Activated gamma-delta T cell treated with Interleukin-2 at 50 U/mL for 16 hours (primary cell): ENCODE results near the gene CIDEC.
A peak's percentile ranks its signal among the peaks of the same experiment; 100 is the strongest.

ENCODE experiments used
- DNase-seq: peaks from one replicate; pipeline ENCODE4 v3.0.0-alpha.2; 2020

CIDEC gene

DNA sequence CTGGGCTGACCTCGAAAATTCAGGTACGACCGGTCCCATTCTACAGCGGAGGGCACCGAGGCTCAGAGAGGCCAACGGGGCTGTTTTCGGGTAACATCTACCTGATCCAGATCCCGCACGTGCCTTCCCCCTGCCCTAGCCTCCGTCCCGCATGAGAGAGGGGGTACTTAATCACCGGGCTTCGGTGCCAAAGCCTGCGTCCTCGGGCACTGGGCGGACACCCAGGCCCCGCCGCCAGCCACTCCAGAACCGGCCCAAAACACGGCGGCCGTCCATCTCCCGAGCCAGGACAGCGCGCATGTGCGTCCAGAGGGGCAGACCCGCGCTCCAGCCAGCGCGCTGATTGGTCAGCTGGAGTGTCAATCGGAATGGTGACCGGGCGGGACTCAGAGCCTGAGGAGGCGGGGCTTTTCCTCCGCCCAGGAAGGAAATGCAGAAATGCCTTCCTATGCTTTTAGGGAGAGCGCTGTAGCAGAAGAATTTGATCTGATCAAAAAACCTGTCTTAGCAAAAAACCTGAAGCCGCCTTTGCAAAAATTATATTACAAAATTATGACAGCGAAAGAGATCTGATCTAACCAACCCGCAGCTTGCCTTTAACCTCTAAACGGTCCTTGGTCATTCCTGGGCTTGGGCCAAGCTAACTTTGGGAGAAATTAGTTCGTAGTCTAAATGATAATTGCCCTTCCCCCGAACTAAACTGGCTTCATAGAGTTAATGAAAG is 36.2 kb downstream of the CIDEC start, which contains the start of gene RPUSD3:
TSS of gene RPUSD3 (minus strand) at position 294 of the 724 bp plus-strand sequence. CDS start at position 276, 18 bp downstream.
- DNase-seq, result peak; percentile 97

- DNase-seq, result no peak
Measured at GRCh38 chr3:9841015-9841414, 39.0 kb downstream of the CIDEC start.

DNA sequence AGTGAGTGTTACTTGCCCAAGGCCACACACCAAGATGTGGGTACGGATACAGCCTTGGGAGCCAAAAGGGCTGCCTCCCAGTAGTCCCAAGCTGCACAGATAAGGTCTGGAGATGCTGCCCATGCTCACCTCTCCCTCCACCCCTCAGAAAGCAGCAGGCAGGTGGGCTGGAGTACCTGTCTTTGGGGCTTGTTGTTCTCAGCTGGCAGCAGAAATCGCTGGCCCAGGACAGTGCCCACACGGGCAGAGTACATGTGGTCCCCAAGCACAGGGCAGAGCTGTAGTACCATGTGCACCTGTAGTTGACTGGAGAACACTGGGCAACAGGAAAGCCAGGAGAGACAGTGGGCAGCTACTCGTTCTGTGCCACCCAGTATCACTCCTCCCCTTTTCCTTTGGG is 41.2 kb downstream of the CIDEC start:
- no peak for DNase-seq

DNA sequence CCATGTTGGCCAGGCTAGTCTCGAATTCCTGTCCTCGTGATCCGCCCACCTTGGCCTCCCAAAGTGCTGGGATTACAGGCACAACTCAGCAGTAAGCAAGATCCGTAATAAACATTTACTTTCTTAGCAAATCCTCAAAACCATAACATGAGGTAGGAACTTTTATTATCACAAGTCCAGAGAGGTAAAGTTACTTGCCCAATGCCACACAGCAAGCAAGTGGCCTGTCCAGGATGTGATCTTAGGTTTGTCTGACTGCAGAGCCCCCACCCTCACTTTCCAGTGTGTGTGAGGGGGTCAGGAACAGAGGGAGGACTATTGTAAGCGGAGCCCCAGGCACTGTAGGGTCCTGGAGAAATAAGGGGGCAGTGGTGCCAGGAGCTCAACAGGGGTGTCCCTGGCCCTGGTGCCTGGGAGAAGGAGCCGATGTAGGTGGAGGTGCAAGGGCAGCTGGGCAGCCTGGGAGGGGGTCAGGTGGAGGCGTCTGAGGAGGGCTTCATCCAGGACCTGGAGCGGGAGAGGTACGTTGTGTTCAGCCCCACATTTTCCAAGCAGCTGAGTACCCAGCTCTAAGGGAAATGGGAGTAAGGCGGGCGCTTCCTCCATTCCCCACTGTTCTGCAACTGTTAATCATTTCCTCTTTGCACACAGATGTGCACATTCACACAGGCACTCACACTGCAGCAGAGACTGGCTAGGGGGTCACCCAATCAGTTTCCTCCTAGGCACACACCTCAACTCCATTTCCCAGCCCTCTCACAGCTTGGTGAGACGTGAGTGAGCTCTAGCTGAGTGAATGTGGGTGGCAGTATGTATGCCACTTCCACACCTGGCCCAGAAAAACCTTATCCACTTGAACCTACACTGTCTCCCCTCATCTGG is 42.1 kb downstream of the CIDEC start:
- no peak for DNase-seq

GRCh38 chr3:9834520-9835380 is 45.3 kb downstream of the CIDEC start:
- no peak for DNase-seq

DNA sequence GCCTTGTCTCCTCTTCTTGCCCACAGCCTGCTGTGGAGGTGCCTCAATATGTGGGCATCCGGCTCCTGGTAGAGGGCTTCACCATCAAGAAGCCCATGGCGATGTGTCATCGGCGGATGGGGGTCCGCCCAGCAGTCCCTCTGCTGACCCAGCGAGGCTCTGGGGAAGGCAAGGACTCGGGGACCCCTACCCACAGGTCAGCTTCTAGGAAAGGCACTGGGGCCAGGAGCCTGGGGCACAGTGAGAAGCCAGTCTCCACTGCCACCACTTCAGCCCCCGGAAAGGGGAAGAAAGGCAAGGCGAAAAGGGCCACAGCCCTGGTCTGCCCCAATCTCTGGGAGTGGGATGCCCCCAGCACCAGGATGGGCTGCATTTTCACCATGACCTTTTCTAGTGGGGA is 47.0 kb downstream of the CIDEC start:
- no peak for DNase-seq

GRCh38 chr3:9831253-9831652 is 48.8 kb downstream of the CIDEC start:
- DNase-seq, result no peak

DNA sequence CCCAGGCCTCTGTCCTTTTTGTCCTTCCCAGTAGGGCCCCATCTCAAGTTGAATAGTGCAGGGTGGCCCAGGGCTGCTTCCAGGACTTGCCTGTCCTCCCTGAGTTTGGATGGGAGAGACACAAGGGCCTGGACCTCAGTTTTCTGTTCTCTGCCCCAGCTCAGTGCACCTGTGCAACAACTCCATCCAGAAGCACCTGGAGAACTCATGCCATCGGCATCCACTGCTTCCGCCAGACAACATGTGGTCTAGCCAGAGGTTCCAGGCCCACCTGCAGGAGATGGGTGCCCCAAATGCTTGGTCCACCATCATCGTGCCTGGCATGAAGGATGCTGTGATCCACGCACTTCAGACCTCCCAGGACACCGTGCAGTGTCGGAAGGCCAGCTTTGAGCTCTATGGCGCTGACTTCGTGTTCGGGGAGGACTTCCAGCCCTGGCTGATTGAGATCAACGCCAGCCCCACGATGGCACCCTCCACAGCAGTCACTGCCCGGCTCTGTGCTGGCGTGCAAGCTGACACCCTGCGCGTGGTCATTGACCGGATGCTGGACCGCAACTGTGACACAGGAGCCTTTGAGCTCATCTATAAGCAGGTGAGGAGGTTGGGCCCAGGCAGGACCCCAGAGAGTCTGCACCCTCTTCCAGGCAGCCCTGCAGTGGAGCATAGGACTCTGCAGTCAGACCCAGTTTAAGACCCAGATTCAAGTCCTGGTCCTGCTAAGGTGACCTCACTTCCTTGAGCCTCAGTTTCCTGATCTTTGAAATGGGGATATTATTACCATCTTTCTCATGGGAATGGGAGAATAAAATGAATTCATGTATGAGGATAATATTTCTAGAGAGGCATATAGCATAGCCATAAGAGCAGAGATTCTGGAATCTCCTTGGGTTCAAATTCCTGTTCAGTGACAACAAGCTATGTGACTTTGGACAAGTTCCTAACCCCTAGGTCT is 51.0 kb downstream of the CIDEC start:
- no peak for DNase-seq

- DNase-seq, result no peak
Measured at GRCh38 chr3:9826815-9827573, 53.1 kb downstream of the CIDEC start.

DNA sequence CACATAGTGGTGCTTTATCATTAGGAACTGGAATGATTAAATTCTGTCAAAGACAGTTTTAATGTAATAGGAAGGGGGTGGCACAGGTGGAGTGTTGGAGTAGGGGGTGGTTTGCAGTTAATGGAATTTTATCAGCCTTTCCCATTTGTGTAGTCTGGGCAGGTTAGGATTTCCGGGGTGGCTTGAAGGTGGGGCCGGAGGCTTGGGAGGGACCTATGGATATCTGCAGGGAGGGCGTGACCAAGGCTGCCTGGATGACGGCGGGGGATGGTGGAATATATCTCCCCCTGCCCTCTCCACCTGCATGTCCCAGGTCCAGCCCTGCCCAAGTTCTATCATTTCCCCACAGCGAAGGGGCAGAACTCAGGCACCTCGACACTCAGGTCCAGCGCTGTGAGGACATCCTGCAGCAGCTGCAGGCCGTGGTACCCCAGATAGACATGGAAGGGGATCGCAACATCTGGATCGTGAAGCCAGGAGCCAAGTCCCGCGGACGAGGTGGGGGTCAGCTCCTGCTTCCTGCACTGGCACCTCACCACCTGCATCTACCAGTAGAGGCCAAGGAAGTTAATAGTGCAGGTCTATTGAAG is 54.5 kb downstream of the CIDEC start:
- no peak for DNase-seq

DNA sequence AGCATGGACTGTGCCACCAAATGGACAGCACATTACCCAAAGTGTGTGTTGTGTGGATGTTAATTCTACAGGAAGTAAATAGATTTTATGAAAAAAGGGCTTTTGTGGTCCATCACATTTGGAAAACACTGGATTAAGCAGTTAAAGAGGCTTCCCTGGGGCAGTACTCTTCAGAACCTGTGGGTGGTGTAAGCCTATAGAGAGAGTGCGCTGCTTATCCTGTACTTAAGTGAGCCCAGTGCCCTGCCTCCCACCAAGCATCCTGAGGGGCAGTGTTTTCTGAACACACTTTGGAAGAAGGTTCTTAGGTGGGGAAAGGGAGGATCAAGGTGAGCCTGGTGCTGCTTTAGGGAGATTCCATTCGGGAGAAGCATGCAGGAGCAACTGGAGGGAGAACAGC is 59.1 kb downstream of the CIDEC start:
- no peak for DNase-seq

GRCh38 chr3:9820543-9820942 is 59.5 kb downstream of the CIDEC start:
- DNase-seq, result no peak

GRCh38 chr3:9818666-9819335 is 61.3 kb downstream of the CIDEC start:
- no peak for DNase-seq

DNA sequence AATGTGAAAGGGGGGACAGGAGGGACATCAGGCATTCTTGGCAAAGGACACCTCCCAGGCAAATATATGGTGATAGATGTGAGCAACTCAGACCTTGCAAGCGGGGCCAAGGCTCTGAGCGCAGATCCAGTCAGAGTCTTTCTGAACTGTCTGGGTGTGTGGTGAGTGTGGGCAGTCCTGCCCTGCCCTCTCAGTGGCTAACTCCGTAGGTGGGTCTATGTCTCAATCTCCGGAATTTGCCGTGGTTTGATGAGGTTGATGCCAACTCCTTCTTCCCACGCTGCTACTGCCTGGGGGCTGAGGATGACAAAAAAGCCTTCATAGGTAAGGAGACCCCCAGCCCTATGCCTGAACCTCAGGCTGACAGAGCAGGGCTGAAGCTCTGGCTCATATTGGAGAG is 62.6 kb downstream of the CIDEC start:
- DNase-seq, result no peak
